ENCODE measurements around the gene PSRC1. TPM values are rescaled to one million over a fixed set of nuclear protein-coding genes. Genes with fewer than 3 reads are reported as not detected.

PSRC1 gene
- total and polyA plus RNA-seq, 2 of the 8 experiments (the other 6 are each of a cell fraction or from before 2014, with no cell fraction given), result 56.1 to 67.3 TPM

- no peak overlapping the region for H2AK5ac ChIP-seq (ENCODE audit: low read depth, low read length)
- POLR2A ChIA-PET (ENCODE audit: partially characterized antibody), result interaction anchor here (1.2 to 1.4 kb wide), 3 partner anchors 8 to 25 kb away, joined by 3 to 4 read pairs (median 3); no protein-coding TSS in a partner anchor
- CTCF ChIA-PET (ENCODE audit: partially characterized antibody), result interaction anchor here (0.6 to 2.4 kb wide), 20 partner anchors 8 to 264 kb away, joined by 3 to 11 read pairs (median 3); partner anchors contain the start of gene SORT1
- no peaks in the 10 kb centered on the region for H3K23me2 ChIP-seq (ENCODE audit: low read depth, low read length)
- H3K56ac ChIP-seq (replicated peaks; ENCODE audit: insufficient read length, low read depth, low read length), result no peak overlapping the region
- peaks cover 15 to 34% (median 23%) of the 10 kb centered on the region in 4 experiments; a peak in 6 of 8 replicates for H3K36me3 ChIP-seq (ENCODE audit: control insufficient read depth in 2 of 4, insufficient read depth in 4 of 4, low read length in 3 of 4)
- H2BK5ac ChIP-seq (ENCODE audit: low read depth, low read length), result no peak overlapping the region; the same call in 1 of the 2 replicates
- no peak for DNase-seq (ENCODE audit: low read depth in 1 of 2, low spot score in 2 of 2)
- no peak overlapping the region for H3K9ac ChIP-seq (replicated peaks in 1 of 4; ENCODE audit: extremely low read depth in 1 of 4, low read depth in 3 of 4, low read length in 3 of 4)
- no peaks in the 10 kb centered on the region for H3K27me3 ChIP-seq (replicated peaks in 1 of 4; ENCODE audit: control insufficient read depth in 3 of 4, extremely low read depth in 1 of 4, insufficient read depth in 3 of 4, low read length in 3 of 4)
- H4K5ac ChIP-seq (ENCODE audit: insufficient read length, low read depth, low read length), result no peak overlapping the region
- WGBS, 2 experiments (ENCODE audit: extremely low coverage in 1 of 2, insufficient coverage in 1 of 2, insufficient read length in 1 of 2, insufficient replicate concordance in 2 of 2, low coverage in 1 of 2, low lambda C conversion rate in 2 of 2, missing lambda C conversion rate in 1 of 2), result 93% methylated on average over 29 of the region's 29 CpGs; no CpG with 5 or more reads in 1 of the 2 experiments
- TF ChIP-seq SP4 (IDR thresholded peaks at IDR 0.05; ENCODE audit: low read length) (no peak), EZH2 (IDR thresholded peaks at IDR 0.05; ENCODE audit: low read depth, low read length, severe bottlenecking) (no peak), TCF12 (IDR thresholded peaks at IDR 0.05; ENCODE audit: low read depth, low read length) (no peak)
- no peaks in the 10 kb centered on the region for H3K4me1 ChIP-seq (replicated peaks in 1 of 4; ENCODE audit: control insufficient read depth in 3 of 4, insufficient read depth in 4 of 4, low read length in 3 of 4)
- no peaks in the 10 kb centered on the region for H3K79me1 ChIP-seq (ENCODE audit: low read depth, low read length)
- H4K91ac ChIP-seq (replicated peaks; ENCODE audit: insufficient read length, low read length), result no peak overlapping the region
- no peak overlapping the region for H3K27ac ChIP-seq (ENCODE audit: low read depth, low read length)
- H3K23ac ChIP-seq (ENCODE audit: insufficient read length), result no peak overlapping the region
- FAIRE-seq, result no peak
- H2BK120ac ChIP-seq (replicated peaks; ENCODE audit: low read depth, low read length), result no peak overlapping the region
- H3K18ac ChIP-seq (ENCODE audit: extremely low read depth, low read length), result no peak overlapping the region
- no peak overlapping the region for H3K14ac ChIP-seq (ENCODE audit: insufficient read length)
- H2BK12ac ChIP-seq (ENCODE audit: low read depth, low read length), result no peak overlapping the region
- no peaks in the 10 kb centered on the region for H3K9me3 ChIP-seq (ENCODE audit: insufficient read depth in 2 of 2, low read depth in 1 of 2, low read length in 1 of 2)
- no peak overlapping the region for H3K4me3 ChIP-seq (ENCODE audit: extremely low read depth in 1 of 4, insufficient read depth in 2 of 4, low read depth in 3 of 4, low read length in 4 of 4)
- H3K79me2 ChIP-seq (ENCODE audit: control insufficient read depth in 1 of 2, insufficient read depth in 2 of 2, low read length in 2 of 2), result no peaks in the 10 kb centered on the region
- no peak overlapping the region for H3K4ac ChIP-seq (replicated peaks; ENCODE audit: insufficient read length, low read depth, low read length)
- H4K20me1 ChIP-seq (replicated peaks in 1 of 2; ENCODE audit: control insufficient read depth in 1 of 2, insufficient read depth in 2 of 2, low read length in 2 of 2), result peaks cover 0 to 13% of the 10 kb centered on the region in 2 experiments
- H4K8ac ChIP-seq (ENCODE audit: extremely low read depth, insufficient read depth, low read length), result no peak overlapping the region
- H2BK15ac ChIP-seq (ENCODE audit: low read length), result no peak overlapping the region
- H3K4me2 ChIP-seq (ENCODE audit: insufficient read depth in 1 of 2, low read depth in 2 of 2, low read length in 2 of 2), result no peak overlapping the region
- H2AFZ ChIP-seq (ENCODE audit: low read length), result no peak overlapping the region
- H2BK20ac ChIP-seq (ENCODE audit: low read length), result no peak overlapping the region
Observed at GRCh38 chr1:109268431-109269211, 14.3 kb downstream of the PSRC1 start.
